Activated CD8-positive, alpha-beta memory T cell treated with anti-CD3 and anti-CD28 coated beads for 48 hours (primary cell): Measurements from ENCODE around the gene MEX3D.

Source experiments
- DNase-seq, 3 experiments: peaks; one replicate each; pipeline ENCODE4 v3.0.0-alpha.2; 2020; ENCODE audit warnings: low read depth in 2 of 3, low spot score in 2 of 3

MEX3D gene

GRCh38 chr19:1574354-1575136 is 6.4 kb upstream of the MEX3D start:
- DNase-seq = no peak

- no peak for DNase-seq
Measured at GRCh38 chr19:1572795-1573194, 4.7 kb upstream of the MEX3D start.

- DNase-seq = no peak
Measured at GRCh38 chr19:1571358-1571757, 3.2 kb upstream of the MEX3D start.

- no peak for DNase-seq
Measured at GRCh38 chr19:1570836-1571235, 2.7 kb upstream of the MEX3D start.

GRCh38 chr19:1569997-1570396 is 1.9 kb upstream of the MEX3D start:
- DNase-seq = no peak

- DNase-seq = no peak
Measured at GRCh38 chr19:1567848-1568227, 287 bp downstream of the MEX3D start.

GRCh38 chr19:1567116-1567847 is 843 bp downstream of the MEX3D start:
- no peak for DNase-seq

- no peak for DNase-seq
Measured at GRCh38 chr19:1566392-1567115, 1.6 kb downstream of the MEX3D start.

- DNase-seq = no peak
Measured at GRCh38 chr19:1563251-1563650, 4.9 kb downstream of the MEX3D start.

- DNase-seq = no peak
Measured at GRCh38 chr19:1561236-1561842, 6.8 kb downstream of the MEX3D start.

- DNase-seq = no peak
Measured at GRCh38 chr19:1560286-1560882, 7.7 kb downstream of the MEX3D start.

GRCh38 chr19:1558552-1558951 is 9.6 kb downstream of the MEX3D start:
- no peak for DNase-seq

GRCh38 chr19:1556390-1557070 is 11.6 kb downstream of the MEX3D start:
- DNase-seq = no peak

GRCh38 chr19:1555487-1556389 is 12.4 kb downstream of the MEX3D start:
- DNase-seq = no peak

- no peak for DNase-seq
Measured at GRCh38 chr19:1554968-1555367, 13.2 kb downstream of the MEX3D start.

- DNase-seq = no peak
Measured at GRCh38 chr19:1553415-1553814, 14.7 kb downstream of the MEX3D start.

- no peak for DNase-seq
Measured at GRCh38 chr19:1551068-1552040, 16.8 kb downstream of the MEX3D start.

GRCh38 chr19:1549332-1549945 is 18.7 kb downstream of the MEX3D start:
- DNase-seq = no peak
